Common myeloid progenitor, CD34-positive (primary cell): ENCODE results near the gene GSG1L.

Experiments
- CTCF ChIA-PET: fragments of 350-600 bp; sonication (Branson Sonifier 250); formaldehyde crosslinking; loops from one replicate; lab custom pipeline; 2021; ENCODE audit warnings: antibody characterized with exemption; lab: Charles Lee
- POLR2A ChIA-PET: fragments of 350-600 bp; sonication (Branson Sonifier 250); formaldehyde crosslinking; loops from one replicate; lab custom pipeline; 2021; ENCODE audit warnings: antibody characterized with exemption; lab: Charles Lee
- DNase-seq, 3 donors: peaks; one replicate each; pipeline versions ENCODE4 v3.0.0 to v3.0.0-alpha.2; 2013
- H3K27ac ChIP-seq, 2 experiments: 1 replicate in 1 of 2; 2 replicates in 1 of 2; pipeline ENCODE4 v1.7.0; 2013; ENCODE audit warnings: inconsistent platforms in 2 of 2, low read length in 2 of 2, mild to moderate bottlenecking in 2 of 2, low read depth in 1 of 2, moderate library complexity in 1 of 2; ENCODE audit not compliant: severe bottlenecking in 2 of 2, insufficient read depth in 1 of 2, poor library complexity in 1 of 2
- H3K27me3 ChIP-seq, 5 experiments: replicated peaks in 2 of 5; 1 replicate in 3 of 5; 2 replicates in 2 of 5; pipeline versions ENCODE4 v1.6.1 to v1.7.0; 2013; ENCODE audit warnings: low read length in 4 of 5, mild to moderate bottlenecking in 2 of 5, moderate library complexity in 2 of 5, inconsistent platforms in 1 of 5; ENCODE audit not compliant: insufficient read depth in 5 of 5, control insufficient read depth in 4 of 5
- H3K36me3 ChIP-seq, 4 experiments: 1 replicate in 2 of 4; 2 replicates in 2 of 4; pipeline versions ENCODE4 v1.6.1 to v1.7.0; 2013; ENCODE audit warnings: low read length in 3 of 4, control low read depth in 1 of 4, mild to moderate bottlenecking in 1 of 4; ENCODE audit not compliant: control insufficient read depth in 4 of 4, insufficient read depth in 4 of 4
- H3K4me1 ChIP-seq, 4 experiments: 1 replicate in 3 of 4; 2 replicates in 1 of 4; pipeline versions ENCODE4 v1.6.1 to v1.7.1; 2013; ENCODE audit warnings: low read length in 3 of 4, mild to moderate bottlenecking in 3 of 4, control low read depth in 1 of 4, inconsistent platforms in 1 of 4, moderate library complexity in 1 of 4; ENCODE audit not compliant: control insufficient read depth in 4 of 4, insufficient read depth in 4 of 4; ENCODE audit errors: control extremely low read depth in 1 of 4
- H3K4me3 ChIP-seq, 7 experiments: 1 replicate in 4 of 7; 2 replicates in 3 of 7; pipeline versions ENCODE4 v1.5.1 to v1.7.0; 2013; ENCODE audit warnings: mild to moderate bottlenecking in 7 of 7, low read length in 6 of 7, moderate library complexity in 6 of 7, inconsistent platforms in 2 of 7, low read depth in 2 of 7, control low read depth in 1 of 7; ENCODE audit not compliant: insufficient read depth in 4 of 7, control insufficient read depth in 1 of 7; ENCODE audit errors: extremely low read depth in 1 of 7
- H3K9me3 ChIP-seq, 5 experiments: 1 replicate in 4 of 5; 2 replicates in 1 of 5; pipeline versions ENCODE4 v1.6.1 to v1.7.1; 2013; ENCODE audit warnings: low read length in 4 of 5, mild to moderate bottlenecking in 2 of 5, inconsistent platforms in 1 of 5, low read depth in 1 of 5, moderate library complexity in 1 of 5; ENCODE audit not compliant: control insufficient read depth in 4 of 5, insufficient read depth in 2 of 5; ENCODE audit errors: control extremely low read depth in 1 of 5
- WGBS: methylation state at CpG from one replicate; pipeline ENCODE4 v1.1.5; 2013; ENCODE audit not compliant: insufficient coverage; 5-methylcytosine and 5-hydroxymethylcytosine counted together

Gene GSG1L

GRCh38 chr16:27863377-27863776 lies 200.1 kb downstream of the GSG1L start:
- WGBS: 90% methylated on average over 1 of the region's 1 CpG
- H3K9me3 ChIP-seq: peaks cover 2 to 10% (median 4%) of the 10 kb centered on the region in 5 experiments
- no peak overlapping the region for H3K27ac ChIP-seq
- no peaks in the 10 kb centered on the region for H3K36me3 ChIP-seq
- no peaks in the 10 kb centered on the region for H3K27me3 ChIP-seq
- H3K4me1 ChIP-seq: peaks cover 0 to 2% (median 0%) of the 10 kb centered on the region in 4 experiments
- ChIA-PET POLR2A (no interaction called here), CTCF (interaction anchor here (0.9 kb wide), 1 partner anchor 16 kb away, joined by 3 read pairs; no protein-coding TSS in a partner anchor)
- no peak overlapping the region for H3K4me3 ChIP-seq
- no peak for DNase-seq

GRCh38 chr16:27862953-27863352 lies 200.6 kb downstream of the GSG1L start:
- no peak overlapping the region for H3K4me3 ChIP-seq
- no peaks in the 10 kb centered on the region for H3K36me3 ChIP-seq
- no peak for DNase-seq
- ChIA-PET POLR2A (no interaction called here), CTCF (no interaction called here)
- no peaks in the 10 kb centered on the region for H3K27me3 ChIP-seq
- peaks cover 0 to 2% (median 0%) of the 10 kb centered on the region in 4 experiments for H3K4me1 ChIP-seq
- H3K9me3 ChIP-seq: peaks cover 2 to 10% (median 4%) of the 10 kb centered on the region in 5 experiments
- no CpG with 5 or more reads among the region's 1 CpG for WGBS
- H3K27ac ChIP-seq: no peak overlapping the region

- no peak overlapping the region for H3K27ac ChIP-seq
- ChIA-PET CTCF (no interaction called here), POLR2A (no interaction called here)
- DNase-seq: no peak
- H3K4me1 ChIP-seq: no peaks in the 10 kb centered on the region
- H3K9me3 ChIP-seq: peaks cover 2 to 10% (median 3%) of the 10 kb centered on the region in 5 experiments
- peaks cover 0 to 2% (median under 1%) of the 10 kb centered on the region in 5 experiments for H3K27me3 ChIP-seq
- no peak overlapping the region for H3K4me3 ChIP-seq
- H3K36me3 ChIP-seq: no peaks in the 10 kb centered on the region
- whole genome bisulfite sequencing: 78% methylated on average over 7 of the region's 7 CpGs
Observed at GRCh38 chr16:27860091-27860490, 203.4 kb downstream of the GSG1L start.

GRCh38 chr16:27859020-27859419 lies 204.5 kb downstream of the GSG1L start:
- H3K36me3 ChIP-seq: no peaks in the 10 kb centered on the region
- H3K4me1 ChIP-seq: no peaks in the 10 kb centered on the region
- CTCF ChIA-PET: no interaction called here
- no peak for DNase-seq
- peaks cover 2 to 10% (median 3%) of the 10 kb centered on the region in 5 experiments for H3K9me3 ChIP-seq
- H3K4me3 ChIP-seq: no peak overlapping the region
- H3K27ac ChIP-seq: no peak overlapping the region
- POLR2A ChIA-PET: no interaction called here
- H3K27me3 ChIP-seq: peaks cover 0 to 11% (median 2%) of the 10 kb centered on the region in 5 experiments
- 74% methylated on average over 8 of the region's 8 CpGs for WGBS

GRCh38 chr16:27853651-27854050 lies 209.9 kb downstream of the GSG1L start:
- Histone ChIP-seq H3K27ac (no peak overlapping the region), H3K27me3 (peaks cover 0 to 57% (median 19%) of the 10 kb centered on the region in 5 experiments), H3K4me1 (no peaks in the 10 kb centered on the region), H3K36me3 (no peaks in the 10 kb centered on the region), H3K9me3 (no peaks in the 10 kb centered on the region), H3K4me3 (no peak overlapping the region)
- ChIA-PET POLR2A (no interaction called here), CTCF (no interaction called here)
- 85% methylated on average over 3 of the region's 3 CpGs for WGBS
- DNase-seq: no peak

- H3K4me3 ChIP-seq: no peak overlapping the region
- no peaks in the 10 kb centered on the region for H3K36me3 ChIP-seq
- ChIA-PET POLR2A (no interaction called here), CTCF (no interaction called here)
- peaks cover 0 to 57% (median 19%) of the 10 kb centered on the region in 5 experiments for H3K27me3 ChIP-seq
- no peak overlapping the region for H3K27ac ChIP-seq
- H3K4me1 ChIP-seq: no peaks in the 10 kb centered on the region
- 19% methylated on average over 8 of the region's 9 CpGs for WGBS
- DNase-seq: no peak
- no peaks in the 10 kb centered on the region for H3K9me3 ChIP-seq
Observed at GRCh38 chr16:27853101-27853500, 210.4 kb downstream of the GSG1L start.

- Histone ChIP-seq H3K4me3 (no peak overlapping the region), H3K27ac (no peak overlapping the region), H3K36me3 (no peaks in the 10 kb centered on the region), H3K4me1 (no peaks in the 10 kb centered on the region), H3K27me3 (peaks cover 0 to 57% (median 19%) of the 10 kb centered on the region in 5 experiments), H3K9me3 (no peaks in the 10 kb centered on the region)
- CTCF ChIA-PET: no interaction called here
- WGBS: 50% methylated on average over 9 of the region's 13 CpGs
- POLR2A ChIA-PET: no interaction called here
- no peak for DNase-seq
Observed at GRCh38 chr16:27852681-27853080, 210.8 kb downstream of the GSG1L start.
